K562 (cell line): ENCODE results near the gene RNF227. TPM values are rescaled to one million over a fixed set of nuclear protein-coding genes. Genes with fewer than 3 reads are reported as not detected.
A peak's percentile ranks its signal among the peaks of the same experiment; 100 is the strongest.

Experiments used
- ATAC-seq: fragments of 200-7000 bp; cut with Tn5 transposase; 3 replicates; pipeline ENCODE4 v1.9.1; 2020; ENCODE audit warnings: moderate library complexity
- BruUV-seq: library from RNA; stranded (reverse); fragments of 400-500 nt; replicated peaks from 2 replicates; lab custom pipeline; 2021; lab: Mats Ljungman, UMichigan
- CTCF ChIA-PET: fragments of 300-600 bp; formaldehyde crosslinking; extraction: SDS; loops from one replicate; lab custom pipeline; 2021; ENCODE audit warnings: low intra/inter-chr PET ratio; lab: Yijun Ruan, JAX
- POLR2A ChIA-PET: fragments of 300-600, 350-650 bp; sonication (Branson Sonifier 250); formaldehyde crosslinking; extraction: SDS; loops from one replicate; lab custom pipeline; 2021; ENCODE audit warnings: antibody characterized with exemption, inconsistent platforms; lab: Yijun Ruan, JAX
- DNase-seq, 4 experiments: peaks; one replicate each; pipeline versions ENCODE4 v3.0.0 to v3.0.0-alpha.2; 2011 to 2018; ENCODE audit warnings: low spot score in 3 of 4, mixed read lengths in 3 of 4; ENCODE audit errors: extremely low read depth in 1 of 4
- FAIRE-seq: peaks from 2 replicates; lab custom pipeline; 2011; peaks lifted over from hg19 to GRCh38; lab: Jason Lieb, UNC
- H2AFZ ChIP-seq: 2 replicates; pipeline ENCODE4 v1.6.0; 2011; ENCODE audit warnings: low read depth, low read length, control low read depth, inconsistent platforms
- H3K27ac ChIP-seq: fragments of 200-600 bp; 3 replicates; pipeline ENCODE4 v1.8.0; 2011; ENCODE audit warnings: low read depth, mild to moderate bottlenecking, control low read depth, inconsistent platforms, low read length, moderate library complexity, mixed read lengths; ENCODE audit errors: extremely low read depth
- H3K27me3 ChIP-seq, 2 experiments: fragments of 300-600 bp in 1 of 2; 2 replicates in 1 of 2; 3 replicates in 1 of 2; pipeline versions ENCODE4 v1.6.0 to v1.8.0; 2011; ENCODE audit warnings: inconsistent platforms in 2 of 2, low read length in 2 of 2, mild to moderate bottlenecking in 1 of 2, mixed read lengths in 1 of 2, moderate library complexity in 1 of 2; ENCODE audit not compliant: control insufficient read depth in 2 of 2, insufficient read depth in 2 of 2
- H3K36me3 ChIP-seq: fragments of 300-600 bp; 3 replicates; pipeline ENCODE4 v1.8.0; 2011; ENCODE audit warnings: mild to moderate bottlenecking, low read length, inconsistent platforms; ENCODE audit not compliant: control insufficient read depth, insufficient read depth
- H3K4me1 ChIP-seq, 2 experiments: fragments of 200-600 bp in 1 of 2; replicated peaks in 1 of 2; 2 replicates in 1 of 2; 3 replicates in 1 of 2; pipeline versions ENCODE4 v1.5.1 to v1.8.0; 2011; ENCODE audit warnings: inconsistent platforms in 2 of 2, low read length in 2 of 2, mild to moderate bottlenecking in 1 of 2, mixed read lengths in 1 of 2, moderate library complexity in 1 of 2; ENCODE audit not compliant: control insufficient read depth in 2 of 2, insufficient read depth in 2 of 2
- H3K4me2 ChIP-seq: 2 replicates; pipeline ENCODE4 v1.6.1; 2011; ENCODE audit warnings: low read length, control low read depth, inconsistent platforms, mixed read lengths; ENCODE audit not compliant: insufficient read depth
- H3K4me3 ChIP-seq: fragments of 200-600 bp; sonication (generic), shearing (Covaris generic); 2 replicates; pipeline ENCODE4 v1.5.1; 2016; ENCODE audit warnings: control low read depth, inconsistent platforms
- H3K79me2 ChIP-seq: fragments of 200-600 bp; 3 replicates; pipeline ENCODE4 v1.8.0; 2011; ENCODE audit warnings: low read length, inconsistent platforms; ENCODE audit not compliant: control insufficient read depth, insufficient read depth
- H3K9ac ChIP-seq, 2 experiments: 2 replicates each; pipeline versions ENCODE4 v1.6.0 to v1.6.1; 2011; ENCODE audit warnings: low read depth in 2 of 2, low read length in 2 of 2, control low read depth in 1 of 2, inconsistent platforms in 1 of 2, mild to moderate bottlenecking in 1 of 2, mixed read lengths in 1 of 2; ENCODE audit not compliant: insufficient read depth in 1 of 2
- H3K9me1 ChIP-seq: one replicate; pipeline ENCODE4 v1.6.0; 2011; ENCODE audit warnings: inconsistent platforms, mild to moderate bottlenecking, low read length, moderate library complexity; ENCODE audit not compliant: control insufficient read depth, insufficient read depth
- H3K9me3 ChIP-seq: replicated peaks from 2 replicates; pipeline ENCODE4 v1.5.1; 2011; ENCODE audit warnings: low read depth, low read length, inconsistent platforms; ENCODE audit not compliant: control insufficient read depth, insufficient read depth
- H4K20me1 ChIP-seq: replicated peaks from 2 replicates; pipeline ENCODE4 v1.6.1; 2011; ENCODE audit warnings: low read length, inconsistent platforms, mixed read lengths; ENCODE audit not compliant: control insufficient read depth, insufficient read depth
- BHLHE40 ChIP-seq: IDR thresholded peaks from 2 replicates; pipeline ENCODE4 v1.6.1; 2011; ENCODE audit warnings: low read length, improper control_type of control experiment
- CBX3 ChIP-seq, 2 experiments: IDR thresholded peaks; 1 replicate in 1 of 2; 2 replicates in 1 of 2; pipeline ENCODE4 v1.6.1; 2012; ENCODE audit warnings: inconsistent platforms in 2 of 2, low read length in 2 of 2, borderline replicate concordance in 1 of 2, control low read depth in 1 of 2
- CEBPB ChIP-seq: fragments of 450-650 bp; IDR thresholded peaks from 2 replicates; pipeline ENCODE4 v1.6.1; 2016; ENCODE audit warnings: missing genetic modification characterization, missing compliant biosample characterization
- FOXJ3 ChIP-seq: sonication (generic); formaldehyde crosslinking; IDR thresholded peaks from 2 replicates; pipeline ENCODE4 v1.4.0; 2020; ENCODE audit warnings: mild to moderate bottlenecking, missing genetic modification reagents
- GTF2E2 ChIP-seq: fragments of 200-800 bp; sonication (Bioruptor generic); IDR thresholded peaks from 2 replicates; pipeline ENCODE4 v1.6.1; 2016; ENCODE audit warnings: missing genetic modification characterization, missing compliant biosample characterization
- HLTF ChIP-seq: fragments of 450-650 bp; IDR thresholded peaks from 2 replicates; pipeline ENCODE4 v1.6.1; 2016
- MCM7 ChIP-seq, 2 experiments: fragments of 450-650 bp; IDR thresholded peaks; 2 replicates each; pipeline ENCODE4 v1.6.1; 2016 to 2018
- NCOA6 ChIP-seq: fragments of 450-650 bp; IDR thresholded peaks from 2 replicates; pipeline ENCODE4 v1.6.1; 2017; ENCODE audit warnings: mild to moderate bottlenecking
- PCBP1 ChIP-seq: fragments of 200-400 bp; formaldehyde crosslinking; IDR thresholded peaks from 2 replicates; pipeline ENCODE4 v1.6.1; 2018; ENCODE audit warnings: mild to moderate bottlenecking, low read depth, low read length; ENCODE audit not compliant: poor library complexity, severe bottlenecking
- SETDB1 ChIP-seq: IDR thresholded peaks from one replicate; pipeline ENCODE4 v1.6.1; 2012; ENCODE audit warnings: low read length, control low read depth, inconsistent platforms
- SIN3A ChIP-seq, 2 experiments: fragments of 150-350 bp in 1 of 2; IDR thresholded peaks; 2 replicates each; pipeline ENCODE4 v1.6.1; 2011 to 2016; ENCODE audit warnings: borderline replicate concordance in 2 of 2, low read depth in 2 of 2, low read length in 2 of 2, mild to moderate bottlenecking in 2 of 2, moderate library complexity in 2 of 2; ENCODE audit not compliant: control insufficient read depth in 1 of 2
- TAF1 ChIP-seq: IDR thresholded peaks from 2 replicates; pipeline ENCODE4 v1.6.1; 2011; ENCODE audit warnings: mild to moderate bottlenecking, low read length, moderate library complexity; ENCODE audit not compliant: insufficient read depth, control insufficient read depth, severe bottlenecking; ENCODE audit errors: extremely low read depth
- ZFX ChIP-seq: sonication (generic); formaldehyde crosslinking; IDR thresholded peaks from 2 replicates; pipeline ENCODE4 v1.8.0; 2022; ENCODE audit warnings: mild to moderate bottlenecking, missing genetic modification reagents, moderate library complexity
- WGBS: fragments of 100-300 bp; shearing (Covaris generic); methylation state at CpG from one replicate; pipeline ENCODE4 v1.1.6; 2016; ENCODE audit warnings: low coverage, mixed read lengths; ENCODE audit not compliant: insufficient coverage; ENCODE audit errors: missing lambda C conversion rate; 5-methylcytosine and 5-hydroxymethylcytosine counted together
- in situ Hi-C: fragments of 300-500 bp; cut with MboI; formaldehyde crosslinking; loops from 4 replicates; pipeline ENCODE4 v1.15.0; 2018; ENCODE audit warnings: inconsistent platforms, mixed read lengths
- intact Hi-C: fragments of 100-400 bp; cut with micrococcal nuclease; formaldehyde crosslinking; loops from 2 replicates; pipeline ENCODE4 v1.14.2; 2022
- polyA plus RNA-seq, 8 experiments: library from polyadenylated mRNA; depleted of rRNA in 4 of 8; stranded (reverse) in 5 of 8; unstranded in 3 of 8; fragments of >200 nt; fragmentation: Nextera tagmentation in 2 of 8; fragmentation: Illumina TruSeq in 1 of 8; extraction: Ambion mirVana in 2 of 8; extraction: Trizol in 1 of 8; gene quantifications; 2 replicates each; pipeline versions ENCODE4 v1.2.1 to v1.2.3, GENCODE V29; 2011 to 2014; ENCODE audit warnings: inconsistent platforms in 1 of 8, missing spikeins in 1 of 8
- total RNA-seq, 7 experiments: library from RNA; depleted of rRNA in 6 of 7; stranded (reverse); fragments of >200 nt in 6 of 7; fragmentation: Illumina TruSeq in 2 of 7; extraction: Trizol in 2 of 7; gene quantifications; 2 replicates each; pipeline versions ENCODE4 v1.2.1 to v1.2.3, GENCODE V29; 2011 to 2021; ENCODE audit warnings: low replicate concordance in 1 of 7
- TF ChIP-seq, protein P1 (sequence below): fragments of 450-650 bp; IDR thresholded peaks from 2 replicates; pipeline ENCODE4 v1.6.1; 2016
- TF ChIP-seq, protein P2 (sequence below): fragments of 450-650 bp; formaldehyde crosslinking; IDR thresholded peaks from 2 replicates; pipeline ENCODE4 v1.4.0; 2022; ENCODE audit warnings: mild to moderate bottlenecking, moderate library complexity

RNF227 gene
- total and polyA plus RNA-seq, 9 of the 15 experiments (the other 6 are each of a cell fraction or from before 2014, with no cell fraction given): 1.1 to 6.7 (median 2.3) TPM

DNA sequence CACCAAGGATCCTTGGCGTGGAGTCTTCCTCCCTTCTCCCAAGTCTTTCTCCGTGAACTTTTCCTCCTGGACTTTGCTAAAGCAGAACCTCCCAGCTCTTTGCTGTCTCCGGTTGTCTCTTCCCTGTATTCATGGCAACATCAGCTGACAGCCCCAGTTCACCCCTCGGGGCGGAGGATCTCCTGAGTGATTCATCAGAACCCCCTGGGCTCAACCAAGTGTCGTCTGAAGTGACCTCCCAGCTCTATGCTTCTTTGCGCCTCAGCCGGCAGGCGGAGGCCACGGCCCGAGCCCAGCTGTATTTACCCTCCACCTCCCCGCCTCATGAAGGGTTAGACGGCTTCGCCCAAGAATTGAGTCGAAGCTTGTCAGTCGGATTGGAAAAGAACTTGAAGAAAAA, 16.9 kb upstream of the RNF227 start (continued):
- TF ChIP-seq, protein P1, sequence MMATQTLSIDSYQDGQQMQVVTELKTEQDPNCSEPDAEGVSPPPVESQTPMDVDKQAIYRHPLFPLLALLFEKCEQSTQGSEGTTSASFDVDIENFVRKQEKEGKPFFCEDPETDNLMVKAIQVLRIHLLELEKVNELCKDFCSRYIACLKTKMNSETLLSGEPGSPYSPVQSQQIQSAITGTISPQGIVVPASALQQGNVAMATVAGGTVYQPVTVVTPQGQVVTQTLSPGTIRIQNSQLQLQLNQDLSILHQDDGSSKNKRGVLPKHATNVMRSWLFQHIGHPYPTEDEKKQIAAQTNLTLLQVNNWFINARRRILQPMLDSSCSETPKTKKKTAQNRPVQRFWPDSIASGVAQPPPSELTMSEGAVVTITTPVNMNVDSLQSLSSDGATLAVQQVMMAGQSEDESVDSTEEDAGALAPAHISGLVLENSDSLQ: peak; percentile 97
- no peak for TF ChIP-seq SETDB1
- peak; percentile 63 to 96; a peak in 2 of 4 replicates for TF ChIP-seq SIN3A (IDR thresholded peaks at IDR 0.05; ENCODE audit: borderline replicate concordance in 2 of 2, control insufficient read depth in 1 of 2, low read depth in 2 of 2, low read length in 2 of 2)
- no peak for TF ChIP-seq ZFX (CRISPR knock-in tag)
- TF ChIP-seq CBX3 (IDR thresholded peaks at IDR 0.05; ENCODE audit: borderline replicate concordance in 1 of 2, low read length in 2 of 2): no peak
- TF ChIP-seq NCOA6: peak; percentile 63
- TF ChIP-seq, protein P2, sequence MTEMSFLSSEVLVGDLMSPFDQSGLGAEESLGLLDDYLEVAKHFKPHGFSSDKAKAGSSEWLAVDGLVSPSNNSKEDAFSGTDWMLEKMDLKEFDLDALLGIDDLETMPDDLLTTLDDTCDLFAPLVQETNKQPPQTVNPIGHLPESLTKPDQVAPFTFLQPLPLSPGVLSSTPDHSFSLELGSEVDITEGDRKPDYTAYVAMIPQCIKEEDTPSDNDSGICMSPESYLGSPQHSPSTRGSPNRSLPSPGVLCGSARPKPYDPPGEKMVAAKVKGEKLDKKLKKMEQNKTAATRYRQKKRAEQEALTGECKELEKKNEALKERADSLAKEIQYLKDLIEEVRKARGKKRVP (CRISPR knock-in tag): no peak

DNA sequence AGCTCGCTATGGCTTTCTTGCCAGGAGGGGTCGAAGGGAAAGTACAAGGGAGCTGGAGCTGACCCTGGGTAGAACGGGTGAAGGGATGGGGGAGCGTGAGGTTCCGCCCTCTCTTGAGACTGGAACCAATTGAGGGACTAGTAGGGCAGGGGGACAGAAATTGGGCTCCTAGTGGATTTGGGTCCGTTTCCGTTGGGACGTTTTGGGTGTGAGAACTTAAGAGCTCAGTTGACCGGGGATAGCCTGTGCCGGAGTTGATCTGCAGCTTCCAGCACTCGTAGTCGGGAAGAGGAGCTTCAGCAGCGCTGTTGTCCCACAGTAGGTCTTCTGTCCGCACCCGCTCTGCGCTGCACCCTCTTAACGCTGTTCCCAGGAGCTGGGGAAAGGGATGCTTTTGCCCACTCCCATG, 16.4 kb upstream of the RNF227 start:
- H3K27me3 ChIP-seq: no peaks in the 10 kb centered on the region
- ATAC-seq (peak; percentile 57), DNase-seq (peak in 2 of 4 experiments; percentile 30 to 47), FAIRE-seq (peak; percentile 56)
- no peaks in the 10 kb centered on the region for H3K9me3 ChIP-seq
- intact Hi-C loops: no loop called here
- H3K9me1 ChIP-seq: no peaks in the 10 kb centered on the region
- peak overlapping the region; percentile 100 for H3K27ac ChIP-seq
- peak overlapping the region; percentile 87 for H3K4me3 ChIP-seq
- H3K4me2 ChIP-seq: peak overlapping the region; percentile 100
- in situ Hi-C loops: no loop called here
- H2AFZ ChIP-seq: peak overlapping the region; percentile 95
- ChIA-PET CTCF (interaction anchor here (0.7 kb wide), 1 partner anchor 58 kb away, joined by 5 read pairs; no protein-coding TSS in a partner anchor), POLR2A (interaction anchor here (0.6 to 2.6 kb wide), 14 partner anchors 9 to 1217 kb away, joined by 3 to 14 read pairs (median 3); partner anchors contain the start of gene RNF227)
- TSS peak; percentile 81 for BruUV-seq
- 1% methylated on average over 17 of the region's 17 CpGs for WGBS
- H3K79me2 ChIP-seq: peaks cover 38% of the 10 kb centered on the region
- H3K9ac ChIP-seq: peak overlapping the region; percentile 92 to 99
- peaks cover 10 to 12% of the 10 kb centered on the region in 2 experiments; a peak in 3 of 5 replicates for H3K4me1 ChIP-seq
- H4K20me1 ChIP-seq: no peaks in the 10 kb centered on the region; the same call in 1 of the 2 replicates
- H3K36me3 ChIP-seq: peaks cover 35% of the 10 kb centered on the region; the same call in 2 of the 3 replicates
- TF ChIP-seq HLTF (0 out of 2 replicates have a peak, but pooled peaks have one; percentile 71), MCM7 (IDR thresholded peaks at IDR 0.05) (no peak), FOXJ3 (no peak), TAF1 (peak; percentile 1), BHLHE40 (no peak), PCBP1 (no peak), GTF2E2 (tag) (no peak), CEBPB (no peak)
